ENCODE data around the gene SMAD7.

The SMAD7 gene, protein sequence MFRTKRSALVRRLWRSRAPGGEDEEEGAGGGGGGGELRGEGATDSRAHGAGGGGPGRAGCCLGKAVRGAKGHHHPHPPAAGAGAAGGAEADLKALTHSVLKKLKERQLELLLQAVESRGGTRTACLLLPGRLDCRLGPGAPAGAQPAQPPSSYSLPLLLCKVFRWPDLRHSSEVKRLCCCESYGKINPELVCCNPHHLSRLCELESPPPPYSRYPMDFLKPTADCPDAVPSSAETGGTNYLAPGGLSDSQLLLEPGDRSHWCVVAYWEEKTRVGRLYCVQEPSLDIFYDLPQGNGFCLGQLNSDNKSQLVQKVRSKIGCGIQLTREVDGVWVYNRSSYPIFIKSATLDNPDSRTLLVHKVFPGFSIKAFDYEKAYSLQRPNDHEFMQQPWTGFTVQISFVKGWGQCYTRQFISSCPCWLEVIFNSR

GRCh38 chr18:48950536-48951447, at the start of gene SMAD7:
Gene SMAD7 (minus strand): TSS chr18:48950965. CDS start chr18:48950424, 541 bp downstream.
- ChIA-PET CTCF (interaction anchor here (1.0 to 3.7 kb wide), 2 partner anchors 91 to 231 kb away, joined by 3 to 12 read pairs; no protein-coding TSS in a partner anchor), POLR2A (interaction anchor here (0.6 to 2.8 kb wide), 7 partner anchors 29 to 287 kb away, joined by 3 to 16 read pairs (median 5); no protein-coding TSS in a partner anchor)
- peak within 1 kb of the TSS; percentile 87 for H3K4me3 ChIP-seq (ENCODE audit: low read depth, low read length)
- TF ChIP-seq CTCF (IDR thresholded peaks at IDR 0.05; ENCODE audit: insufficient read depth, low read length, missing control alignments), result no peak
- no peak for DNase-seq (ENCODE audit: low read depth, low spot score)

DNA sequence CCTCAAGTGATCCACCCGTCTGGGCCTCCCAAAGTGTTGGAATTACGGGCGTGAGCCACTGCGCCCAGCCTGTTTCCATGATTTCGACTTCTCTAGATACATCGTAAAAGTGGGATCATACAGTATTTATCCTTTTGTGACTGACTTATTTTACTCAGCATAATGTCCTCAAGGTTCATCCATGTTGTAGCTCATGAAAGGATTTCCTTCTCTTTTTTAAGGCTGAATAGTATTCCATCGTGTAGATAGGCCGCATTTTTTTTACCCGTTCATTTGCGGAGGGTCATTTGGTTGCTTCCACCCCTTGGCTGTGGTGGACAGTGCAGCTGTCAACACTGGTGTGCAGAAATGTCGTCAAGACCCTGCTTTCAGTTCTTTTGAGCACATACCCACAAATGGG, 48.8 kb upstream of the SMAD7 start:
- CTCF ChIA-PET, result interaction anchor here (1.0 to 1.6 kb wide), 4 partner anchors 11 to 175 kb away, joined by 3 to 6 read pairs (median 4); no protein-coding TSS in a partner anchor
- DNase-seq (ENCODE audit: low read depth, low spot score), result no peak
- no peak overlapping the region for H3K4me3 ChIP-seq (ENCODE audit: low read depth, low read length)
- POLR2A ChIA-PET, result no interaction called here
- TF ChIP-seq CTCF (IDR thresholded peaks at IDR 0.05; ENCODE audit: insufficient read depth, low read length, missing control alignments), result no peak

DNA sequence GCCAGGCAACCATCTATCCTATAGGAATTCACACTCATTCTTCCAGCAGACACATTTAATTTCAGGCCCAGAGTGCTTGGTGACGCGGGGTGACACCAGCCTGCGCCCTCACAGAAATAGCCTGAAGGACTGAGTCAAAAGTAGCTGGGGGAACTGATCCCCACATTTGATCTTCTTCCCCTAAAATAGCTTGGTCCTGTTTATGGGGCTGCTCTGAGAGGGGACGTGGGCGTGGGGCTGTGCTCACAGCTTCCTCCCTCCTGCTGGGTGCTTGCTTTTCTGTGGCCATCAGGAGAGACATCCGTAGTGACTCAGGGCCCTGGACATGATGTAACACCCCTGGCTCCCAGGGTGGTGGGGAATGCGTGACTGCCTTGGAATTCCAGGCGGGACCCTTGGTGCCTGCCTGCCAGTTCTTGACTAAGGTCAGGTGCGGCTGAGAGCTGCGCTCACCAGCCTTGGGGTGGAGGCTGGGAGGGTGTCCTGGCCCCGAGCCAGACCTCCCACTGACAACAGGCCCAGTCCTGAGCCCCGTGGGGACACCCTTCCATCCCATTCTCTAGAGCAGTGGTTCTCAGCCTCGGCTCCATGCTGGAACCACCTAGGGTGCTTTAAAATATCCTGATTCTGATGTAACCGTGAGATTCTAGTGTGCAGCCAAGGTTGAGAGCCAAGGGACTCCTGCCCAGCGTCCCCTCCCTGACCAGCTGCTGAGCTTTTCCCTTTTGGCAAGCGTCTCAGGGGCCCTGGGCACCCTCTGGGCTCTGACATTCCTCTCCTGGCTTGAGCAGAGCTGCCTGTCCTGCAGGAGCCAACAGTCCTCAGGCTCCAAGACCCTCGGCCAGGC, 47.4 kb upstream of the SMAD7 start:
- CTCF ChIA-PET, result interaction anchor here (0.7 to 1.9 kb wide), 6 partner anchors 15 to 176 kb away, joined by 3 to 4 read pairs (median 3); no protein-coding TSS in a partner anchor
- POLR2A ChIA-PET, result interaction anchor here (0.6 to 2.4 kb wide), 7 partner anchors 19 to 166 kb away, joined by 3 to 16 read pairs (median 3); no protein-coding TSS in a partner anchor
- H3K4me3 ChIP-seq (ENCODE audit: low read depth, low read length), result no peak overlapping the region
- no peak for TF ChIP-seq CTCF (IDR thresholded peaks at IDR 0.05; ENCODE audit: insufficient read depth, low read length, missing control alignments)
- peak; percentile 84 for DNase-seq (ENCODE audit: low read depth, low spot score)

- POLR2A ChIA-PET, result interaction anchor here (0.6 to 2.4 kb wide), 7 partner anchors 18 to 165 kb away, joined by 3 to 16 read pairs (median 3); no protein-coding TSS in a partner anchor
- TF ChIP-seq CTCF (IDR thresholded peaks at IDR 0.05; ENCODE audit: insufficient read depth, low read length, missing control alignments), result no peak
- H3K4me3 ChIP-seq (ENCODE audit: low read depth, low read length), result no peak overlapping the region
- no peak for DNase-seq (ENCODE audit: low read depth, low spot score)
- CTCF ChIA-PET, result interaction anchor here (0.7 to 1.9 kb wide), 6 partner anchors 9 to 46 kb away, joined by 3 to 4 read pairs (median 3); no protein-coding TSS in a partner anchor
Measured at GRCh38 chr18:48997681-48997984, 46.9 kb upstream of the SMAD7 start.

- no peak overlapping the region for H3K4me3 ChIP-seq (ENCODE audit: low read depth, low read length)
- peak; percentile 74 for DNase-seq (ENCODE audit: low read depth, low spot score)
- ChIA-PET POLR2A (interaction anchor here (0.5 to 2.4 kb wide), 4 partner anchors 18 to 291 kb away, joined by 3 to 16 read pairs (median 3); no protein-coding TSS in a partner anchor), CTCF (interaction anchor here (0.7 to 1.9 kb wide), 5 partner anchors 8 to 46 kb away, joined by 3 to 4 read pairs (median 3); no protein-coding TSS in a partner anchor)
- peak; percentile 5 for TF ChIP-seq CTCF (IDR thresholded peaks at IDR 0.05; ENCODE audit: insufficient read depth, low read length, missing control alignments)
Measured at GRCh38 chr18:48996901-48997463, 46.2 kb upstream of the SMAD7 start.

Measured in AG04449 (cell line).